ENCODE results near the gene EPB41. TPM values are rescaled to one million over a fixed set of nuclear protein-coding genes. Genes with fewer than 3 reads are reported as not detected.

The EPB41 gene
- polyA plus RNA-seq, 3 donors: 49.9 to 60.8 (median 60.1) TPM

GRCh38 chr1:29167904-29168303 lies 253.5 kb downstream of the EPB41 start:
- DNase-seq: no peak

Other genes with a start within 250 kb of the EPB41 start
- gene GMEB1, start 245.8 kb upstream of the EPB41 start, polyA plus RNA-seq (ENCODE audit: insufficient read length in 3 of 3): 10 to 100 TPM; 16.2 to 20.0 (median 17.7) TPM
- 10 to 100 TPM; 86.5 to 95.3 (median 92.0) TPM for gene YTHDF2, start 177.6 kb upstream of the EPB41 start, polyA plus RNA-seq (ENCODE audit: insufficient read length in 3 of 3)
- gene OPRD1, start 102.4 kb upstream of the EPB41 start, polyA plus RNA-seq (ENCODE audit: insufficient read length in 3 of 3): under 1 TPM; 0.33 to 0.43 (median 0.36) TPM
- 10 to 100 TPM; 11.5 to 16.3 (median 15.8) TPM for gene TMEM200B, start 209.3 kb downstream of the EPB41 start, polyA plus RNA-seq (ENCODE audit: insufficient read length in 3 of 3)